ENCODE data around the gene CD99.
"Not testable (repeated sequence)": the region's sequence is repeated elsewhere in the genome, so short reads cannot be mapped to it uniquely, and the experiment has no call there.

DNA sequence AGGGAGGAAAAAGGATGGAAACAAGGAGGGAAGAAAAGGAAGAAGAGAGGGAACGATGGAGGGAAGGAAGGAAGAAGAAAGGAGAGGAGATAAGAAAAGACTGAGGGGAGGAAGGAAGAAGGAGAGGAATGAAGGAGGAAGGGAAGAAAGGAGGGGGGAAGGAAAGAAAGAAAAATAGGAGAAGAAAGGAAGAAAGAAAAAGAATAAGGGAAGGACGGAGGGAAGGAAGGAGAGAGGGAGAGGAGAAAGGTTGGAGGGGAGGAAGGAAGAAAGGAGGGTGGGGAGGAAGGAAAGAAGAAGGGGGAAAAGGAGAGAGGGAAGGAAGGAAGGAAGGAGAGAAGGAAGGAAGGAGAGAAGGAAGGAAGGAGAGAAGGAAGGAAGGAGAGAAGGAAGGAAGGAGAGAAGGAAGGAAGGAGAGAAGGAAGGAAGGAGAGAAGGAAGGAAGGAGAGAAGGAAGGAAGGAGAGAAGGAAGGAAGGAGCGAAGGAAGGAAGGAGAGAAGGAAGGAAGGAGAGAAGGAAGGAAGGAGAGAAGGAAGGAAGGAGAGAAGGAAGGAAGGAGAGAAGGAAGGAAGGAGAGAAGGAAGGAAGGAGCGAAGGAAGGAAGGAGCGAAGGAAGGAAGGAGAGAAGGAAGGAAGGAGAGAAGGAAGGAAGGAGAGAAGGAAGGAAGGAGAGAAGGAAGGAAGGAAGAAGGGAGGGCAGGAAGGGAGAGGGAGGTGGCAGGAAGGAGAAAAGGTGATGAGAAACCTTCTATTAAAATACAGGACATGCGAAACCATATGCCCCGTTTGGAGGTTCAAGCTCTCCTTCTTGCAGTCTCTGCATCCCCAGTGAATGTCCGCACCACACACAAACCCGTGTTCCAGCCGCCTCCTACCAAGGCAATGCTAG is 82.3 kb downstream of the CD99 start:
- TF ChIP-seq EZH2 (IDR thresholded peaks at IDR 0.05; ENCODE audit: insufficient read depth, poor library complexity, severe bottlenecking); EZH2phosphoT487 (IDR thresholded peaks at IDR 0.05; ENCODE audit: insufficient read depth, low read depth): not testable (repeated sequence)

Measured in GM23248 (cell line).